NCI-H446 treated with DMSO at 0.1 percent for 48 hours (cell line): ENCODE data around the gene WTAP.
"Not testable (repeated sequence)": the region's sequence is repeated elsewhere in the genome, so short reads cannot be mapped to it uniquely, and the experiment has no call there.

ENCODE experiments used
- DNase-seq: peaks from one replicate; lab custom pipeline; 2025; lab: John Stamatoyannopoulos, UW

Gene WTAP

GRCh38 chr6:159693894-159694545 is 33.3 kb upstream of the WTAP start:
- DNase-seq: no peak

- no peak for DNase-seq
Measured at GRCh38 chr6:159695984-159696383, 31.3 kb upstream of the WTAP start.

DNA sequence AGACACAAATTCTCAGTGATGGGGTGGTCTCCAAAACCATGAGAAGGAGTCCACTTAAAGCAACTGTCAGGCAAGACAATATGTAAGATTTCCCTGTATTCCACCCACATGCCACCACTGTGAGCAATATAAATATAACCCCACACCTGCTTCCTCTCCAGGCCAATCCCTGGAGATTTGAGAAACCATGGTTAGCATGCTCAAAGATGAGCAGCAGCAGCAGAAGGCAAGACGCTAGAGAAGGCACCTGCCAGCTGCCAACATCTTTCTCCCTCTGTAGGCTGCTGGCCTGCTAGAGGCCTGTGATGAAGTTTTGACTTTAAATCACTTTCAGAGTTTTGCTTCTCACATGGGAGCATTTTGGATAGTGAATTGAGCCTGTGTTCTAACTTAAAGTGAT is 26.3 kb upstream of the WTAP start:
- DNase-seq: no peak

GRCh38 chr6:159701413-159701999 is 25.8 kb upstream of the WTAP start:
- DNase-seq: no peak

DNA sequence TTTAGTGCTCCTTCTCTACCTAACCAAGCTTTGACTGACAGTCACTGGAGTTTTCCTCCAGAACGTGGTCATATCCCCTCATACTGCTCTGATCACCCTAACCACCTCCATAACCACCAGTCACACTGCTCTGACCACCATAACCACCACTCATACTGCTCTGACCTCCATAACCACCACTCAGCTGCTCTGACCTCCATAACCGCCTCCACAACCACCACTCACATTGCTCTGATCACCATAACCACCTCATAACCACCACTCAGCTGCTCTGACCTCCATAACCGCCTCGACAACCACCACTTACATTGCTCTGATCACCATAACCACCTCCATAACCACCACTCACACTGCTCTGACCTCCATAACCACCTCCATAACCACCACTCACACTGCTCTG is 16.7 kb upstream of the WTAP start:
- not testable (repeated sequence) for DNase-seq

GRCh38 chr6:159712389-159712788 is 14.9 kb upstream of the WTAP start:
- DNase-seq: not testable (repeated sequence)

DNA sequence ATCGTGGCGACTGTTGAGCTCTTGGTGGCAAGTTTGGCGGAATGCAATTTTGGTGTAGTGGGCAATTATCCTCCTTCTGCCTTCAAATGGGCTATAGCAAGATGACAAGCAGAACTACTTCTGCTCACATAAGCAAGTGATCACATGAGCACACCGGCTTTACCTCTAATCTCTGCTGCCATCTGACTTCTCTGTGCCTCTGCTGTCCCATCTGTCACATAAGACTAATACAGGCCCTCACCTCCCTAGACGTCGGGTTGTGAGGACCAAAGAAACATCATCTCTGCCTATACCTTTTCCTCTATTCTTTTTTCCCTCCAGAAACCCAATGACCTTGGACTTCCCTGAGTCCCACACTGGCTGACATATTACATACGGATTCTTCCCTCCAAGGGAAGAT is 13.3 kb upstream of the WTAP start:
- no peak for DNase-seq

- DNase-seq: no peak
Measured at GRCh38 chr6:159714404-159714803, 12.9 kb upstream of the WTAP start.

DNA sequence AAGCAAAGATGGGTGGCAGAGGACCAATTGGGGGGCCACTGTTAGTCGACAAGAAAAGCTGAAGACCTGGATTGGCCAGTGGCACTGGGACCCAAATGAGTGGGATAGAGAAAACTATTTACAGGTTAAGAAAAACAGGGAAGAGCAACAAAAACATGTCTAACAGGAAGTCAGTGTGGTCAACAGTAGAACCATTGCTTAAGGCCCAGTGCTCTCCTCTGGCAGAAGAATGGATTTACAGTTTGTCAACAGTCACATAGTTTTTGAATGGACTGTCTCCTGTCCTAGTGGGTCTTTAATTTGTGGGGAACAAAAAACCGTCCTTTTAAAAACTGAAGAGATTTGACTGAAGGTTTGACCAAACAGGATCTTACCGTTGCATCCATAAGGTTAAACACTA is 12.1 kb upstream of the WTAP start:
- DNase-seq: no peak

DNA sequence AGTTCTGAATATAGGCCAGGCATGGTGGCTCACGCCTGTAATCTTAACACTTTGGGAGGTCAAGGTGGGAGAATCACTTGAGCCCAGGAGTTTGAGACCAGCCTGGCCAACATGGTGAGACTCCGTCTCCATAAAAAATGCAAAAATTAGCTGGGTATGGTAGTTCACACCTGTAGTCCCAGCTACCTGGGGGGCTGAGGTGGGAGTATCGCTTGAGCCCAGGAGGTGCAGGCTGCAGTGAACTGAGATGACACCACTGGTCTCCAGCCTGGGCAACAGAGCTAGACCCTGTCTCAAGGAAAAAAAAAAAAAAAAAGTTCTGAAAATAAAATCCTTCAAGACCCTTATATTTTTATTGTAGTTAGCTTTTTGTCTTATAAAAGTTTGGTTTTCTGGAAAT is 11.7 kb upstream of the WTAP start:
- DNase-seq: no peak

- peak; percentile 26 for DNase-seq
Measured at GRCh38 chr6:159716247-159717096, 10.8 kb upstream of the WTAP start.

- DNase-seq: no peak
Measured at GRCh38 chr6:159718634-159719033, 8.7 kb upstream of the WTAP start.

GRCh38 chr6:159719287-159719686 is 8.0 kb upstream of the WTAP start:
- no peak for DNase-seq

DNA sequence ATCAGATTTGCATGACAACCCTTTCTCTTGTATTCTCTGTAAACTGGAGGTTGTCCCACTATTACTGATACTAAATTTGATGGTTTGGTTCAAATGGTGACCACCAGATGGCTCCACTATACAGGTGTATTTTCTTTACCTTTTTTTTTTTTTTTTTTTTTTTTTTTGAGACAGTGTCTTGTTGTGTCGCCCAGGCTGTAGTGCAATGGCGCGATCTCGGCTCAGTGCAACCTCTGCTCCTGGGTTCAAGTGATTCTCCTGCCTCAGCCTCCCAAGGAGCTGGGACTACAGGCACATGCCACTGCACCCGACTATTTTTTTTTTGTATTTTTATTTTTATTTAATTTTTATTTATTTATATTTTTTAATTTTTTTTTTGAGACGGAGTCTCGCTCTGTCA is 6.6 kb upstream of the WTAP start:
- DNase-seq: no peak

DNA sequence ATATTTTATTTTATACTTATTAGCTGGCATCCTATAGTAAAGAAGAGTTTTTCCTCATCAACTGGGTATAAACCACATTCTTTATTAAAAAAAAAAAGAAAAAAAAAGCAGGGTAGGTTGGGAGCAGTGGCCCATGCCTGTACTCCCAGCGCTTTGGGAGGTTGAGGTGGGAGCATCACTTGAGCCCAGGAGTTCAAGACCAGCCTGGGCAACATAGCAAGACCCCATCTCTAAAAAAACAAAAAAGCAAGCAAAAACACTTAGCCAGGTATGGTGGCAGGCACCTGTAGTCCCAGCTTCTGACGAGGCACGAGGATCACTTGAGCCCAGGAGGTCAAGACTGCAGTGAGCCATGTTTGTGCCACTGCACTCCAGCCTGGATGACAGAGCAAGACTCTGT is 5.3 kb upstream of the WTAP start:
- not testable (repeated sequence) for DNase-seq

- no peak for DNase-seq
Measured at GRCh38 chr6:159722655-159723054, 4.7 kb upstream of the WTAP start.

DNA sequence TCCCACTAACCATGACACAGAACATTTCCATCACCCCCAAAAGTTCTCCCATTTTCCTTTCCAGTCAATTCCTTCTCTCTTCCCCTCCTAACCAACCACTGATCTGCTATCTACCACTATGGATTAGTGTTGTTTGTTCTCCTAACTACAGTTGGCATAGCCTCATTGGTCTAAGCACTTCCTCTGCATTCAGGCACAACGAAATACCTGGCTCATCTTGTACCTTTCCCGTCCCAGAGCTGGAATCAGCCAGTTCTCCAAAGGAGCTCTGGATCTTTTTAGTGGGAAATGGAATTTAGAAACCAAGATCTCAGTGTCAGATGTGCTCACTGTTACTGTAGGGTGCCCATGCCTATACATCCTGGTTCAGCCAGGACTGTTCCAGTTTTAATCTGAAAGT is 4.0 kb upstream of the WTAP start:
- DNase-seq: no peak

DNA sequence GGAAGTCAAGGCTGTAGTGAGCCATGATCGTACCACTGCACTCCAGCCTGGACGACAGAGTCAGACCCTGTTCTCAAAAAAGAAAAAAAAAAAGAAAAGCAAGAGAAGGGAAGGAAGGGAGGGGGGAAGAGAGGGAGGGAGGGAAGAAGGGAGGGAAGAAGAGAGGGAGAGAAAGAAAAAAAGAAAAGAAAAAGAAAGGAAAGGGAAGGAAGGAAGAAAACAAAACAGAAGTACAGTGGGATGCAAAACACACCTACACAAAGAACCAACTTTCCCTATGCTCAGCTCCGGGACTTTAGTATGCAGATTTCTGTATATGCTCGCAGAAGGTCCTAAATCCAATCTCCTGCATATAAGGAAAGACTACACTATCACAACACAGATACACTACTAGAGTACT is 2.5 kb upstream of the WTAP start:
- DNase-seq: no peak

GRCh38 chr6:159725208-159725607 is 2.1 kb upstream of the WTAP start:
- not testable (repeated sequence) for DNase-seq

DNA sequence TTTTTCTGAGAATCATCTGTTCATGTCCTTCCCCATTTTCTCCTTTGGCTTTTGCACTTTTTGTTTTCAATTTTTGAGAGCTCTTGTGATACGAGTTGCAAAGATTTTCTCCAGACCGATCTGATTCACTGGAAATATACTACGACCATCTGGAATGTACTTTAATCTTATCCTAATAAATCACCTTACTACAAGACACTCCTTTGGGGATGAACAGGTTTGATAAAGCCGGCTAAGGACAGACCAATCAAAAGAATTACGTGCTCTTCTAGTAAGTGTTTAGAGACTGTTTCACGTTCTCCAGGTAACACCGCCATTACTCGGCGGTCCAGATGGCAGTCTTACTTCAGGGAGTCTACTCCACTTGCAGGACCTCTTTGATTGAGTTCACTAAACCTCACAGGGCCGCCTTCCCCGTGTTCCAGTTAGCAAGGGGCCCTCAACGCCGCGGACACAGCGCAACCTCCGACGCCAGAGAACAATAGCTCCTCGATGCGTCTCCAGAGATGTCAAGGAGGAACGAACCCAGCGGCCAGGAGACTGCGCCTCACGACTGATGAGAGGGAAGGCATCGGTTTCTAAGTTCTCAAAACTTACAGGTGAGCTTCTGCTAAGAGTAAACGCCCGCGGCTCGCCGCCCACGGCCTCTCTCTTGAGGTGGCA is 920 bp upstream of the WTAP start:
- no peak for DNase-seq

DNA sequence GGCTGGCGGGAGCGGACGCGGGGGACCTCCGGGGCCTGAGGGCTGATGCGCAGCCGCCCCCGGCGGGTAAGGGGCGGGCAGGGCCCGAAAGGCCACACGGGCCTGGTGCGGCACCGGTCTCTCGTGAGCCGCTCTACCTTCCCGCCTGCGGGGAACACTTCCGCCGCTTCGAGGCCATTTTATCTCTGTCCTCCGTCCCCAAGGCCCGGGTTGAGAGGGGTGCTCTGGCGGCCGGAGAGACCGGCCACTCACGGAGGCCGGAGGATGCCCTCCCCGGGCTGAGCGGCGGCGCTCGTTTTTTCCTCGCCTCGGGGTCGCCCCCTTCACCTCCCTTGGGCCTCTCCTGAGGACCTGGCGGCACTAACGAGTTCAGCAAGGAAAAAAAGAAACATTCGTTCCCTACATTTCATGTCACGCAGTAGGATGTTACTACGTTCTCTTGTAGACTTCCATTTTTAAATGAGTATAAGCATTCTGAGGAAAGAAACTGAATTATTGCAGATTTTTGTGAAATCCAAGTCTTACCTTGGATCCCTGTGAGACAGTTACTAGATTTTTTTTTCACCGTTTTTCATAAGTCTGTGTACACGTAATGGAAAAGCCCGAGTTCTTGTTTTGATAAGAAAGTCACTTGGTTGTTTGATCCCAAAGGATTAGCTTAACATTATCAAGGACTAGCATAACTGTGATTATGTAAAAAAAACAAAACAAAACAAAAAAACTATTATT is 575 bp downstream of the WTAP start:
- DNase-seq: no peak

DNA sequence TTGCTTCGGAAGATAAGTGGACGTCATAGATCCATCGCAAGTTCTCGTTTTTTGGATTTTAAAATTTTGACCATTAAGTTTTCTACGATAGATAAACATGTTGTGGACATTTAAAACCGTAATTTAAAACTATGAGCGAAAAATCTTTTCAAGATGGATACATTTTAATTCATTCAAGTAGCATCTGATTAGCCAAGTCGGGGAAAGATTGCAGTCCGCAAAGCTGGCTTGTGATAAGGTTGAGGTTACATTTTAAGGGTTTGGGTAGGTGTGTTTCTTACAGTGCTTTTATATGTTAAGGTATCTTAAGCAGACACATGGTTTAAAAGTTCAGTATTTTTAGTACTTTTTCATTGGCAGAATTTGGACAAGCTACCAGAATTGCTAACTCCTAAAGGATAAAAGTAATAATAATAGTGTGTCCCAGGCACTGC is 1.2 kb downstream of the WTAP start:
- DNase-seq: no peak
